AG20443 (cell line): ENCODE results near the gene MEGF8.

Experiments used
- DNase-seq: peaks from one replicate; pipeline ENCODE4 v3.0.0; 2012; ENCODE audit warnings: low spot score, mixed read lengths

Gene MEGF8

GRCh38 chr19:42286349-42287016 is 39.0 kb upstream of the MEGF8 start:
- no peak for DNase-seq

GRCh38 chr19:42287017-42287826 is 38.2 kb upstream of the MEGF8 start:
- no peak for DNase-seq

- no peak for DNase-seq
Observed at GRCh38 chr19:42287827-42288107, 37.7 kb upstream of the MEGF8 start.

- DNase-seq: no peak
Observed at GRCh38 chr19:42288387-42288786, 37.0 kb upstream of the MEGF8 start.

- no peak for DNase-seq
Observed at GRCh38 chr19:42288881-42289555, 36.4 kb upstream of the MEGF8 start.

GRCh38 chr19:42289556-42290041 is 35.8 kb upstream of the MEGF8 start:
- DNase-seq: no peak

GRCh38 chr19:42290136-42290522 is 35.3 kb upstream of the MEGF8 start:
- no peak for DNase-seq

- peak; percentile 39 for DNase-seq
Observed at GRCh38 chr19:42290523-42291434, 34.7 kb upstream of the MEGF8 start.

- DNase-seq: no peak
Observed at GRCh38 chr19:42291435-42291810, 34.0 kb upstream of the MEGF8 start.

- DNase-seq: no peak
Observed at GRCh38 chr19:42292042-42292960, 33.1 kb upstream of the MEGF8 start.

- DNase-seq: no peak
Observed at GRCh38 chr19:42292963-42293362, 32.5 kb upstream of the MEGF8 start.

- no peak for DNase-seq
Observed at GRCh38 chr19:42293540-42293939, 31.9 kb upstream of the MEGF8 start.

GRCh38 chr19:42293948-42294347 is 31.5 kb upstream of the MEGF8 start:
- no peak for DNase-seq

GRCh38 chr19:42294471-42295137 is 30.8 kb upstream of the MEGF8 start:
- no peak for DNase-seq

GRCh38 chr19:42295342-42295741 is 30.1 kb upstream of the MEGF8 start:
- no peak for DNase-seq

GRCh38 chr19:42295831-42296525 is 29.5 kb upstream of the MEGF8 start:
- peak; percentile 80 for DNase-seq

GRCh38 chr19:42297039-42297438 is 28.4 kb upstream of the MEGF8 start:
- no peak for DNase-seq

- DNase-seq: no peak
Observed at GRCh38 chr19:42301646-42302203, 23.7 kb upstream of the MEGF8 start, which contains the start of gene PRR19. PRR19 (plus strand) TSS chr19:42302132; CDS start chr19:42309585, 7,453 bp downstream.

GRCh38 chr19:42303101-42303464 is 22.4 kb upstream of the MEGF8 start:
- no peak for DNase-seq
